Immature natural killer cell (primary cell): ENCODE measurements around the gene COX19. TPM values are rescaled to one million over a fixed set of nuclear protein-coding genes. Genes with fewer than 3 reads are reported as not detected.
A peak's percentile ranks its signal among the peaks of the same experiment; 100 is the strongest.

Source experiments
- DNase-seq, 3 donors: peaks; one replicate each; pipeline ENCODE4 v3.0.0; 2022; ENCODE audit warnings: mixed read lengths in 1 of 3
- H3K27ac Mint-ChIP-seq, 6 donors: one replicate each; pipeline ENCODE4 v1.8.0; 2020; ENCODE audit warnings: mixed read lengths in 6 of 6, mild to moderate bottlenecking in 5 of 6, inconsistent platforms in 4 of 6, moderate library complexity in 3 of 6
- H3K27me3 Mint-ChIP-seq, 3 donors: one replicate each; pipeline ENCODE4 v1.8.0; 2020 to 2021; ENCODE audit warnings: low read depth in 3 of 3, mild to moderate bottlenecking in 3 of 3, mixed read lengths in 3 of 3, moderate library complexity in 3 of 3, inconsistent platforms in 1 of 3
- H3K36me3 Mint-ChIP-seq, 3 donors: one replicate each; pipeline ENCODE4 v1.8.0; 2020; ENCODE audit warnings: mixed read lengths in 3 of 3, inconsistent platforms in 2 of 3, mild to moderate bottlenecking in 2 of 3
- H3K4me1 Mint-ChIP-seq, 2 donors: one replicate each; pipeline ENCODE4 v1.8.0; 2020; ENCODE audit warnings: inconsistent platforms in 2 of 2, mild to moderate bottlenecking in 2 of 2, mixed read lengths in 2 of 2, moderate library complexity in 1 of 2
- H3K4me3 Mint-ChIP-seq, 5 donors: one replicate each; pipeline ENCODE4 v1.8.0; 2020; ENCODE audit warnings: mild to moderate bottlenecking in 5 of 5, mixed read lengths in 5 of 5, inconsistent platforms in 3 of 5, moderate library complexity in 3 of 5
- H3K9me3 Mint-ChIP-seq, 6 donors: one replicate each; pipeline ENCODE4 v1.8.0; 2020; ENCODE audit warnings: mild to moderate bottlenecking in 6 of 6, mixed read lengths in 6 of 6, inconsistent platforms in 4 of 6, moderate library complexity in 3 of 6
- polyA plus RNA-seq, 3 donors: library from polyadenylated mRNA; unstranded; fragments of 300-500 nt; fragmentation: Illumina TruSeq; gene quantifications; one replicate each; pipeline ENCODE4 v1.2.3, GENCODE V29; 2021

COX19 gene
- polyA plus RNA-seq, 3 donors from 2014 or later = 12.7 to 24.0 (median 18.1) TPM

DNA sequence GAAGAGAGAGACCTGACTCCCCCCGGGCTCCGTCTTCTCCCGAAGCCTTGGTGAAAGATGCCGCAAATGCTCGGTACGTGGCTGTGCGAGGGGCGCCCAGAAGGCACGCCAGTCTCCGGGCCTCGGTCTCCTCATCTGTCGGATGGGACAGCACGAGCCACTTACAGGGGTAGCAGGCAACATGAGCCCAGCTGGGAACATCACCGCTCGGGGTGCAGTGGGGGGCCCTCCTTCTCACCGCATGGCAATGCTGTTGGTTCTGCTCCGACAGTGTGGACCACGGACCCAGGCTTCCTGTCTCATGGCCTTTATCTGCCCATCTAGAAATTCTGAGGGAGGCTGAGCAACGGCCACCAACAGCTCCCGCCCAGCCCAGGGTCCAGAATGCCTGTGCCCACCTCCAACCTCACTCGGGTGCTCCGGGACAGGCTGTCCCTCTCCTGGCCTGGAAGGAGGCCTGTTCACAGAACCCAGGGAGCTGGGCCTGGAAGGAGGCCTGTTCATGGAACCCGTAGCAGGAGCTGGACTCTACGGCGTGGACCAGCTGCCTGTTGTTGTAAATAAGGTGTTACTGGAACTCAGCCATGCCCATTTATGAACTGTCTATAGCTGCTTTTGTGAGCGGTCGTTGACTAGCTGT is 36.7 kb downstream of the COX19 start:
- Mint-ChIP-seq H3K27me3 (peaks cover 0 to 6% (median 4%) of the 10 kb centered on the region in 3 donors), H3K27ac (peak overlapping the region in 4 of 6 donors; percentile 28 to 74 (median 65)), H3K9me3 (no peaks in the 10 kb centered on the region), H3K4me3 (no peak overlapping the region), H3K4me1 (peaks cover 42 to 43% of the 10 kb centered on the region in 2 donors), H3K36me3 (peaks cover 0 to 6% (median 5%) of the 10 kb centered on the region in 3 donors)
- DNase-seq = no peak

- Mint-ChIP-seq H3K27ac (peak overlapping the region in 4 of 6 donors; percentile 20 to 74 (median 65)), H3K27me3 (peaks cover 0 to 6% (median 4%) of the 10 kb centered on the region in 3 donors), H3K4me3 (no peak overlapping the region), H3K4me1 (peaks cover 42 to 43% of the 10 kb centered on the region in 2 donors), H3K36me3 (peaks cover 0 to 6% (median 5%) of the 10 kb centered on the region in 3 donors), H3K9me3 (no peaks in the 10 kb centered on the region)
- no peak for DNase-seq
Observed at GRCh38 chr7:937856-938484, 37.4 kb downstream of the COX19 start.

- H3K4me3 Mint-ChIP-seq = peak overlapping the region in 2 of 5 donors; percentile 31 to 58
Observed at GRCh38 chr7:936386-937054, 38.8 kb downstream of the COX19 start.

GRCh38 chr7:935874-936385 is 39.4 kb downstream of the COX19 start:
- H3K4me3 Mint-ChIP-seq = no peak overlapping the region
- H3K4me1 Mint-ChIP-seq = peaks cover 37 to 44% of the 10 kb centered on the region in 2 donors
- H3K27ac Mint-ChIP-seq = peak overlapping the region in 5 of 6 donors; percentile 59 to 84 (median 78)
- peaks cover 0 to 10% (median 0%) of the 10 kb centered on the region in 3 donors for H3K36me3 Mint-ChIP-seq
- no peak for DNase-seq
- peaks cover 2 to 6% (median 4%) of the 10 kb centered on the region in 3 donors for H3K27me3 Mint-ChIP-seq
- no peaks in the 10 kb centered on the region for H3K9me3 Mint-ChIP-seq

More at GRCh38 chr7:936386-937054, 38.8 kb downstream of the COX19 start:
- Mint-ChIP-seq H3K27me3 (peaks cover 2 to 6% (median 4%) of the 10 kb centered on the region in 3 donors), H3K4me1 (peaks cover 39 to 41% of the 10 kb centered on the region in 2 donors), H3K36me3 (peaks cover 0 to 10% (median 2%) of the 10 kb centered on the region in 3 donors), H3K27ac (peak overlapping the region; percentile 34 to 84 (median 76)), H3K9me3 (no peaks in the 10 kb centered on the region)
- no peak for DNase-seq

GRCh38 chr7:935164-935873 is 40.0 kb downstream of the COX19 start:
- peaks cover 2 to 6% (median 4%) of the 10 kb centered on the region in 3 donors for H3K27me3 Mint-ChIP-seq
- peak overlapping the region in 1 of 6 donors; percentile 75 for H3K27ac Mint-ChIP-seq
- peaks cover 32 to 44% of the 10 kb centered on the region in 2 donors for H3K4me1 Mint-ChIP-seq
- peaks cover 0 to 10% (median 0%) of the 10 kb centered on the region in 3 donors for H3K36me3 Mint-ChIP-seq
- H3K4me3 Mint-ChIP-seq = no peak overlapping the region
- DNase-seq = no peak
- no peaks in the 10 kb centered on the region for H3K9me3 Mint-ChIP-seq

DNA sequence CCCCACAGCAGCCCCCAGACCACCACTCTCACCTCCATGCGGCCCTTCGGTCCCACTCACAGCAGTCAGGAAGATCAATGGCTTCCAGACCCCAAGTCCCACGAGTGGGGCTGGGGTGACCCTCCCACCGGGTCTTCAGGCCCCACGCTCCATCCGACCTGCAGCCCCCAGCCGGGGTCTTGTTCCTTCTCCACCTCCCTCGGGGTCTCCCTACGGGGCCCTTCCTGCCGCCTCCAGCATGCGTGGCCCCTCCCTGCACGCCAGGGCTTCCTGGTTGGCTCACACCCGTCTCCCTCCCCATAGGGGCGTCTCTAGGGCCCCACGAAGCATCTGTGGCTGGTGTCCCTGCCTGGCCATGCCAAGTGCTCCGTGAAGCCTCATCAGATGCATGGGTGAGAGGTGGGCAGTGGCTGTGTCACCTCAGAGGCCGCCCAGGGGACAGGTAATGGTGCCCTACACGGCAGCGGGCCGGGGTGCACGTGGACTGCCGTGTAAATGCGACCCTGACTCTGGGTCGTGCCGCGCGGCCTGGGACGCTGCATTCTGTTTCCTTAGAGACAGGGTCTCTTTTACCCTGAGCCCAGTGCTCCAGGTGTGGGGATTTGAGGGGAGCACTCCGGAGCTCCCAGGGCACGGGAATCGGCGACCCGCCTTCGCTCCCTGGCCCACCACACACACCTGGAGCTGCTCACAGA is 40.7 kb downstream of the COX19 start:
- H3K36me3 Mint-ChIP-seq = peaks cover 0 to 8% (median 0%) of the 10 kb centered on the region in 3 donors
- H3K4me1 Mint-ChIP-seq = peaks cover 32 to 44% of the 10 kb centered on the region in 2 donors
- DNase-seq = no peak
- H3K27me3 Mint-ChIP-seq = peaks cover 7 to 10% (median 10%) of the 10 kb centered on the region in 3 donors
- H3K9me3 Mint-ChIP-seq = no peaks in the 10 kb centered on the region
- H3K4me3 Mint-ChIP-seq = no peak overlapping the region
- H3K27ac Mint-ChIP-seq = peak overlapping the region in 1 of 6 donors; percentile 80

DNA sequence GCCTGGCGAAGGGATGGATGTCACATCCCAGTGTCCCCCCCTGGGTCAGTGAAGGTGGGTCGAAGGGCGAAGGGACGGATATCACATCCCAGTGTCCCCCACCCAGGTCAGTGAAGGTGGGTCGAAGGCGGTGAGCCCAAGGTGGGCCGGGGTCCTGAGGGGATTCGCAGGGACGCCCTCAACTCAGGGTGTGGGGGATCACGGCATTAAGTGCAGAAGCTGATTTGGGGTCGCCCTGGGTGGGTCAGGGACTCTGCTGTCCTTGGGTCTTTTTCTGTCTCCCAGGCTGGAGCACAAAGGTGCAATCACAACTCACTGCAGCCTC is 42.7 kb downstream of the COX19 start:
- Mint-ChIP-seq H3K27me3 (peaks cover 13 to 25% (median 23%) of the 10 kb centered on the region in 3 donors), H3K36me3 (peaks cover 0 to 8% (median 0%) of the 10 kb centered on the region in 3 donors), H3K4me3 (no peak overlapping the region), H3K4me1 (peaks cover 44 to 51% of the 10 kb centered on the region in 2 donors), H3K27ac (peak overlapping the region in 2 of 6 donors; percentile 11 to 39), H3K9me3 (no peaks in the 10 kb centered on the region)
- DNase-seq = no peak

GRCh38 chr7:931871-932650 is 43.3 kb downstream of the COX19 start:
- H3K27ac Mint-ChIP-seq = peak overlapping the region in 4 of 6 donors; percentile 11 to 62 (median 48)
- peaks cover 0 to 8% (median 0%) of the 10 kb centered on the region in 3 donors for H3K36me3 Mint-ChIP-seq
- peaks cover 49 to 56% of the 10 kb centered on the region in 2 donors for H3K4me1 Mint-ChIP-seq

DNA sequence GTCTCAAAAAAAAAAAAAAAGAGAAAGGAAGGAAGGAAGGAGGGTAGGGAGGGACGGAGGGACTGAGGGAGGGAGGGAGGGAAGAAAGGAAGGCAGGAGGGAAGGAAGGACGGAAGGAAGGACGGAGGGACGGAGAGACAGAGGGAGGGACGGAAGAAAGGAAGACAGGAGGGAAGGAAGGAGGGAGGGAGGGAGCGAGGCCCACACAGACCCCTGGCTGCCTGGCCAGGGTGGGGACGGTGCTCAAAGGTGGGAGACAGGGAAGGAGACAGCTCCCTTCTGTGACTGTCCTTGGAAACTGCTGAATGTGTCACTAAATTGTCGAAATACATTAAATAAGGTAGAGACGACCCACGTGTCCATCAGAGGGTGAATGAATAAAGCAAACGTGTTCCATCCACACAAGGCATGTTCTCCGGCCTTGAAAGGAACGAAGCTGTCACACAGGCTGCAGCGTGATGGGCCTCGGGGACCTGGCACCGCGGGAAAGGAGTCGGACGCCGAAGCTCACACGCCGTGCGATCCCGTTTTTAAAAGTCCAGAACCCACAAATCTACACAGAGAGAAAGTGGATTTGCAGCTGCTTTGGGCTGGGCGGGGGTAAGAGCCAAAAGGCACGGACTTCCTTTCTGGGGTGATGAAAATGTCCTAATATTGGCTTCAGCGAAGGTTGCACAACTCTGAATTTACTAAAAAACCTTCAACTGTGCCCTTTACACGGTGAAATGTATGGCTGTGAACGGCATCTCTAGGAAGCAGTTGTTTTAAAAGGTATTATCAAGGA is 44.2 kb downstream of the COX19 start:
- Mint-ChIP-seq H3K27ac (peak overlapping the region in 5 of 6 donors; percentile 73 to 98 (median 80)), H3K4me3 (peak overlapping the region in 1 of 5 donors; percentile 49), H3K27me3 (peaks cover 15 to 24% (median 19%) of the 10 kb centered on the region in 3 donors), H3K4me1 (peaks cover 47 to 54% of the 10 kb centered on the region in 2 donors), H3K9me3 (no peaks in the 10 kb centered on the region), H3K36me3 (peaks cover 0 to 8% (median 0%) of the 10 kb centered on the region in 3 donors)
- no peak for DNase-seq

More at GRCh38 chr7:931871-932650, 43.3 kb downstream of the COX19 start:
- H3K4me3 Mint-ChIP-seq = no peak overlapping the region
- H3K9me3 Mint-ChIP-seq = no peaks in the 10 kb centered on the region
- no peak for DNase-seq
- H3K27me3 Mint-ChIP-seq = peaks cover 15 to 28% (median 23%) of the 10 kb centered on the region in 3 donors

DNA sequence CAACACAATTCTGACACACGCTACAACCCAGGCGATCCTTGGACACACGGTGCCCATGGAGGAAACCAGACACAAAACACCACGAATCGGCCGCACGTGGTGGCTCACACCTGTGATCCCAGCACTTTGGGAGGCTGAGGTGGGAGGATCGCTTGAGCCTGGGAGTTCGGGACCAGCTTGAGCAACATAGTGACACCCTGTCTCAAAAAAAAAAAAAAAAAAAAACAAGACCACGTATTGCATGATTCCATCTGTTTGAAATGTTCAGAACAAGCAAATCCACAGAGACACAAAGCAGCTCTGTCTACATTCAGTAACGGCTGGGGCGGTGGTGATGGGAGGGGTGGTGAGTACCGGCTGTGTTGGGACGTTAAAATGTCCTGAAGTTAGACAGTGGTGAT is 46.0 kb downstream of the COX19 start:
- H3K9me3 Mint-ChIP-seq = no peaks in the 10 kb centered on the region
- peak overlapping the region; percentile 90 to 98 (median 94) for H3K27ac Mint-ChIP-seq
- H3K4me1 Mint-ChIP-seq = peaks cover 55 to 62% of the 10 kb centered on the region in 2 donors
- no peak for DNase-seq
- peak overlapping the region; percentile 52 to 71 (median 66) for H3K4me3 Mint-ChIP-seq
- peaks cover 24 to 37% (median 25%) of the 10 kb centered on the region in 3 donors for H3K27me3 Mint-ChIP-seq
- peaks cover 0 to 8% (median 0%) of the 10 kb centered on the region in 3 donors for H3K36me3 Mint-ChIP-seq

DNA sequence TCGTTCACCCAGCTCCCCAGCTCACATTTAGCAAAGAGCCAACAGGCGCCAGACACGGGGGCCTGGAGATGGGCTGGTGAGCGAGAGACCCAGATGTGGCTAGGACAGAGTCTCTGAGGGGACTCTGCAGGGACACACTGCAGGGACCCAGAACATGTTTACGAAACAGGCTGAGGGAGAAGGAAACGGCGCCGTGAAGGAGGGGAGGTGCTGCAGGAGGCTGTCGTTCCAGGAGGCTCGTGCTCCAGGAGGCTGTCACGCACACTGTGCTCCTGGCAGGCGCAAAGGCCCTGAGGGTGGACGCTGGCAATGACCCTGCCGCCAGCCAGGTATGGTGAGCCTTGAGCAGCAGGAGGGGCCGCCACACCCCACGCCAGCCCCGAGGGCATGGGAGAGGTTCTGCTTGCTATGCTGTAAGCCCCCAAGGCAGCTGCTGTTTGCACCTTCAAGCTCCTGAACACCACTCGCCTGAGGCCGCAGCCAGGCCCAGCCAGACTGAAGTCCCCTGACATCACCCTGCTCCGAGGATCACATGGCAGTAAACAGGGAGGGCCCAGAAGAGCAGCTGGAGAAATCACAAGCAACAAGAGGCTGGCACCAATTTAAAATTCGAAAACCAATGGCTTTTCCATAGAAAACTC is 48.2 kb downstream of the COX19 start:
- Mint-ChIP-seq H3K9me3 (no peaks in the 10 kb centered on the region), H3K27me3 (peaks cover 30 to 50% (median 32%) of the 10 kb centered on the region in 3 donors), H3K4me3 (peak overlapping the region in 4 of 5 donors; percentile 9 to 47 (median 32)), H3K4me1 (peaks cover 65 to 74% of the 10 kb centered on the region in 2 donors), H3K36me3 (peaks cover 0 to 4% (median 0%) of the 10 kb centered on the region in 3 donors), H3K27ac (peak overlapping the region; percentile 89 to 95 (median 91))
- DNase-seq = no peak
